IMR-90 (cell line): ENCODE data around the gene C10orf90. TPM values are rescaled to one million over a fixed set of nuclear protein-coding genes. Genes with fewer than 3 reads are reported as not detected.

Source experiments
- ATAC-seq: fragments of 200-7000 bp; cut with Tn5 transposase; 2 replicates; pipeline ENCODE4 v1.9.1; 2020; ENCODE audit warnings: low read depth, mild to moderate bottlenecking, moderate library complexity
- BruUV-seq: library from RNA; stranded (reverse); fragments of 400-500 nt; replicated peaks from 2 replicates; lab custom pipeline; 2021; lab: Mats Ljungman, UMichigan
- CTCF ChIA-PET: fragments of 300-600 bp; formaldehyde crosslinking; extraction: SDS; loops from one replicate; lab custom pipeline; 2021; ENCODE audit warnings: antibody characterized with exemption; lab: Yijun Ruan, JAX
- POLR2A ChIA-PET: fragments of 300-600 bp; sonication (Branson Sonifier 250); formaldehyde crosslinking; loops from one replicate; lab custom pipeline; 2022; ENCODE audit warnings: antibody characterized with exemption; ENCODE audit not compliant: unreplicated experiment; lab: Charles Lee
- DNase-seq: peaks from one replicate; pipeline ENCODE4 v3.0.0; 2013
- H2AFZ ChIP-seq: replicated peaks from 2 replicates; pipeline ENCODE3; 2013; ENCODE audit warnings: low read length, mild to moderate bottlenecking; ENCODE audit not compliant: poor library complexity
- H2AK5ac ChIP-seq: 2 replicates; pipeline ENCODE4 v1.6.1; 2013; ENCODE audit warnings: low read depth, low read length, inconsistent platforms
- H2AK9ac ChIP-seq: replicated peaks from 2 replicates; pipeline ENCODE3; 2013; ENCODE audit warnings: mild to moderate bottlenecking, low read depth, low read length, moderate library complexity; ENCODE audit not compliant: poor library complexity
- H2BK120ac ChIP-seq: 2 replicates; pipeline ENCODE4 v1.6.1; 2013; ENCODE audit warnings: low read depth, low read length, inconsistent platforms
- H2BK15ac ChIP-seq: 3 replicates; pipeline ENCODE4 v1.6.1; 2013; ENCODE audit warnings: low read depth, low read length, inconsistent platforms
- H2BK20ac ChIP-seq: 2 replicates; pipeline ENCODE4 v1.6.1; 2013; ENCODE audit warnings: low read depth, mild to moderate bottlenecking, inconsistent platforms, low read length, moderate library complexity
- H2BK5ac ChIP-seq: 2 replicates; pipeline ENCODE4 v1.6.1; 2013; ENCODE audit warnings: mild to moderate bottlenecking, low read depth, low read length, inconsistent platforms; ENCODE audit not compliant: poor library complexity, severe bottlenecking
- H3K14ac ChIP-seq: replicated peaks from 2 replicates; pipeline ENCODE4 v1.6.1; 2013; ENCODE audit warnings: low read depth, low read length, inconsistent platforms
- H3K18ac ChIP-seq: 2 replicates; pipeline ENCODE4 v1.6.1; 2013; ENCODE audit warnings: low read depth, low read length, control low read depth
- H3K23ac ChIP-seq: 2 replicates; pipeline ENCODE4 v1.6.1; 2013; ENCODE audit warnings: low read depth, low read length, inconsistent platforms
- H3K27ac ChIP-seq: 2 replicates; pipeline ENCODE4 v1.5.1; 2013; ENCODE audit warnings: mild to moderate bottlenecking, control low read depth, low read length; ENCODE audit not compliant: insufficient read depth
- H3K27me3 ChIP-seq: 2 replicates; pipeline ENCODE4 v1.6.1; 2013; ENCODE audit warnings: low read length; ENCODE audit not compliant: control insufficient read depth, insufficient read depth
- H3K36me3 ChIP-seq: 2 replicates; pipeline ENCODE4 v1.6.1; 2013; ENCODE audit warnings: low read length, mixed read lengths; ENCODE audit not compliant: control insufficient read depth, insufficient read depth
- H3K4ac ChIP-seq: 2 replicates; pipeline ENCODE4 v1.6.1; 2013; ENCODE audit warnings: low read depth, low read length, inconsistent platforms
- H3K4me1 ChIP-seq: 2 replicates; pipeline ENCODE4 v1.6.1; 2013; ENCODE audit warnings: low read length, mixed read lengths; ENCODE audit not compliant: control insufficient read depth, insufficient read depth
- H3K4me2 ChIP-seq: 2 replicates; pipeline ENCODE4 v1.6.1; 2013; ENCODE audit warnings: low read depth, mild to moderate bottlenecking, control low read depth, low read length, moderate library complexity
- H3K4me3 ChIP-seq: 2 replicates; pipeline ENCODE4 v1.5.1; 2013; ENCODE audit warnings: low read depth, mild to moderate bottlenecking, control low read depth, low read length, moderate library complexity; ENCODE audit not compliant: insufficient read depth
- H3K56ac ChIP-seq: 2 replicates; pipeline ENCODE4 v1.6.1; 2013; ENCODE audit warnings: low read length, inconsistent platforms; ENCODE audit not compliant: insufficient read depth; ENCODE audit errors: extremely low read depth
- H3K79me1 ChIP-seq, 2 experiments: 2 replicates each; pipeline ENCODE4 v1.6.1; 2013; ENCODE audit warnings: low read length in 2 of 2, inconsistent platforms in 1 of 2, low read depth in 1 of 2
- H3K9ac ChIP-seq: 2 replicates; pipeline ENCODE4 v1.6.1; 2013; ENCODE audit warnings: low read depth, low read length, control low read depth
- H3K9me1 ChIP-seq: 2 replicates; pipeline ENCODE4 v1.6.1; 2013; ENCODE audit warnings: low read length, inconsistent platforms; ENCODE audit not compliant: insufficient read depth
- H3K9me3 ChIP-seq: 2 replicates; pipeline ENCODE4 v1.6.1; 2013; ENCODE audit warnings: low read length; ENCODE audit not compliant: control insufficient read depth, insufficient read depth
- H4K20me1 ChIP-seq: 2 replicates; pipeline ENCODE4 v1.6.1; 2013; ENCODE audit warnings: low read length, inconsistent platforms; ENCODE audit not compliant: insufficient read depth
- H4K5ac ChIP-seq: 2 replicates; pipeline ENCODE4 v1.6.1; 2013; ENCODE audit warnings: mild to moderate bottlenecking, low read depth, low read length, control low read depth
- H4K8ac ChIP-seq, 2 experiments: 2 replicates each; pipeline ENCODE4 v1.6.1; 2013; ENCODE audit warnings: low read depth in 2 of 2, low read length in 2 of 2, control low read depth in 1 of 2, inconsistent platforms in 1 of 2
- H4K91ac ChIP-seq: 2 replicates; pipeline ENCODE4 v1.6.1; 2013; ENCODE audit warnings: low read depth, low read length, inconsistent platforms; ENCODE audit not compliant: insufficient read depth
- BHLHE40 ChIP-seq: fragments of 150-350 bp; IDR thresholded peaks from 2 replicates; pipeline ENCODE4 v1.6.1; 2016; ENCODE audit warnings: mild to moderate bottlenecking, low read depth, low read length
- CEBPB ChIP-seq: IDR thresholded peaks from 2 replicates; pipeline ENCODE4 v1.6.1; 2012; ENCODE audit warnings: low read depth, low read length, improper control_type of control experiment
- FOS ChIP-seq: fragments of 150-350 bp; IDR thresholded peaks from 2 replicates; pipeline ENCODE4 v1.6.1; 2016; ENCODE audit warnings: low read depth, low read length
- MXI1 ChIP-seq: IDR thresholded peaks from 2 replicates; pipeline ENCODE4 v1.6.1; 2012; ENCODE audit warnings: low read depth, mild to moderate bottlenecking, low read length, moderate library complexity, borderline replicate concordance
- POLR2A ChIP-seq: IDR thresholded peaks from 2 replicates; pipeline ENCODE4 v1.6.1; 2012; ENCODE audit warnings: mild to moderate bottlenecking, low read depth, low read length
- RAD21 ChIP-seq: IDR thresholded peaks from 2 replicates; pipeline ENCODE4 v1.6.1; 2012; ENCODE audit warnings: low read length, improper control_type of control experiment
- RFX5 ChIP-seq: IDR thresholded peaks from 2 replicates; pipeline ENCODE4 v1.8.0; 2012; ENCODE audit warnings: low read depth, mild to moderate bottlenecking, low read length, moderate library complexity
- SMC3 ChIP-seq: fragments of 150-350 bp; IDR thresholded peaks from 2 replicates; pipeline ENCODE4 v1.6.1; 2016; ENCODE audit warnings: low read depth, mild to moderate bottlenecking, antibody characterized with exemption, low read length, moderate library complexity
- WGBS, 2 experiments: methylation state at CpG; one replicate each; pipeline versions ENCODE4 v1.1.5 to v1.1.7; 2013; ENCODE audit warnings: missing lambda C conversion rate in 2 of 2; ENCODE audit not compliant: insufficient read length in 1 of 2; ENCODE audit errors: extremely low coverage in 2 of 2; 5-methylcytosine and 5-hydroxymethylcytosine counted together
- dilution Hi-C: fragments of 300-500 bp; cut with HindIII; formaldehyde crosslinking; loops from one replicate; pipeline ENCODE4 v1.14.3; 2018; ENCODE audit warnings: low sequenced_read_pairs; ENCODE audit not compliant: unreplicated experiment
- in situ Hi-C: fragments of 300-500 bp; cut with MboI; formaldehyde crosslinking; loops from 3 replicates; pipeline ENCODE4 v1.14.3; 2019; ENCODE audit warnings: low sequenced_read_pairs, inconsistent platforms, mixed read lengths
- intact Hi-C: fragments of 100-400 bp; cut with micrococcal nuclease; formaldehyde crosslinking; loops from 2 replicates; pipeline ENCODE4 v1.10.0; 2022
- polyA plus RNA-seq, 3 experiments: library from polyadenylated mRNA; depleted of rRNA; stranded (reverse); fragments of >200 nt; gene quantifications; 2 replicates each; pipeline ENCODE4 v1.2.3, GENCODE V29; 2012; ENCODE audit warnings: low replicate concordance in 1 of 3
- total RNA-seq: library from RNA; depleted of rRNA; stranded (reverse); fragments of >200 nt; gene quantifications from 2 replicates; pipeline ENCODE4 v1.2.3, GENCODE V29; 2012
- TF ChIP-seq, protein P1 (sequence below): fragments of 150-350 bp; IDR thresholded peaks from 2 replicates; pipeline ENCODE4 v1.6.1; 2016; ENCODE audit warnings: low read depth, mild to moderate bottlenecking, low read length, moderate library complexity, borderline replicate concordance
- TF ChIP-seq, protein P2 (sequence below): fragments of 150-350 bp; IDR thresholded peaks from 2 replicates; pipeline ENCODE4 v1.6.1; 2017; ENCODE audit warnings: mild to moderate bottlenecking, antibody characterized with exemption, low read length, low read depth
- TF ChIP-seq, protein P3 (sequence below): conservative IDR thresholded peaks from 2 replicates; pipeline ENCODE4 v1.5.1; 2012; ENCODE audit warnings: mild to moderate bottlenecking, low read depth, low read length, improper control_type of control experiment

C10orf90 gene
- total and polyA plus RNA-seq, 2 of the 4 experiments (the other 2 are of a cell fraction), result 0.05 to 0.18 TPM

DNA sequence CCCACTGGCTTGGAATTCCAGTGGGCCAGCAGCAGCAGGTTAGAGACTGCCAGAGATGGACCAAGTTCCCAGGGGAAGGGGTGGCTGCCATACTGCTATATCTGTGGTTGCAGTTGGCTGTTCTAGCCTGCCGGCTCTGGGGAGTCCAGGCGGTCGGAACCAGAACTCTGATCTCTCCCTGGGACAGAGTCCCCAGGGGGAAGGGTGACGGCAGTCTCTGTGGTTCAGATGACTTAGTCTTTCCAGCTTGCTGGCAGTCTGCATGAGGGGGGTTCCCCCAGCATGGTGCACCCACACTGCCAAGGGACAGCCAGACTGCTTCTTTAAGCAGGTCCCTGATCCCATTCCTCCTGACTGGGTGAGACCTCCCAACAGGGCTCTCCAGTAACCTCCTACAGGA lies 82.5 kb downstream of the C10orf90 start:
- Histone ChIP-seq H3K14ac (no peak overlapping the region), H3K23ac (no peak overlapping the region), H2BK120ac (no peak overlapping the region), H3K9me1 (no peaks in the 10 kb centered on the region), H3K79me1 (no peaks in the 10 kb centered on the region), H4K20me1 (no peaks in the 10 kb centered on the region), H3K56ac (no peak overlapping the region), H2BK20ac (no peak overlapping the region), H4K5ac (no peak overlapping the region), H3K4ac (no peak overlapping the region), H2BK15ac (no peak overlapping the region), H2AK9ac (no peak overlapping the region), H3K9ac (no peak overlapping the region), H3K4me1 (no peaks in the 10 kb centered on the region), H3K18ac (no peak overlapping the region), H2BK5ac (no peak overlapping the region), H3K27ac (no peak overlapping the region), H2AFZ (no peak overlapping the region), H3K36me3 (no peaks in the 10 kb centered on the region), H3K27me3 (peaks cover 1% of the 10 kb centered on the region; the same call in 1 of the 2 replicates), H3K9me3 (no peaks in the 10 kb centered on the region), H4K91ac (no peak overlapping the region), H4K8ac (no peak overlapping the region), H3K4me2 (no peak overlapping the region), H2AK5ac (no peak overlapping the region), H3K4me3 (no peak overlapping the region)
- ATAC-seq (no peak), DNase-seq (no peak)
- dilution Hi-C loops, result no loop called here
- BruUV-seq, result no TSS peak
- no peak for TF ChIP-seq MXI1
- no peak for TF ChIP-seq FOS
- no peak for TF ChIP-seq POLR2A
- TF ChIP-seq CEBPB, result no peak
- TF ChIP-seq, protein P1, sequence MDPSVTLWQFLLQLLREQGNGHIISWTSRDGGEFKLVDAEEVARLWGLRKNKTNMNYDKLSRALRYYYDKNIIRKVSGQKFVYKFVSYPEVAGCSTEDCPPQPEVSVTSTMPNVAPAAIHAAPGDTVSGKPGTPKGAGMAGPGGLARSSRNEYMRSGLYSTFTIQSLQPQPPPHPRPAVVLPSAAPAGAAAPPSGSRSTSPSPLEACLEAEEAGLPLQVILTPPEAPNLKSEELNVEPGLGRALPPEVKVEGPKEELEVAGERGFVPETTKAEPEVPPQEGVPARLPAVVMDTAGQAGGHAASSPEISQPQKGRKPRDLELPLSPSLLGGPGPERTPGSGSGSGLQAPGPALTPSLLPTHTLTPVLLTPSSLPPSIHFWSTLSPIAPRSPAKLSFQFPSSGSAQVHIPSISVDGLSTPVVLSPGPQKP, result no peak
- TF ChIP-seq, protein P2, sequence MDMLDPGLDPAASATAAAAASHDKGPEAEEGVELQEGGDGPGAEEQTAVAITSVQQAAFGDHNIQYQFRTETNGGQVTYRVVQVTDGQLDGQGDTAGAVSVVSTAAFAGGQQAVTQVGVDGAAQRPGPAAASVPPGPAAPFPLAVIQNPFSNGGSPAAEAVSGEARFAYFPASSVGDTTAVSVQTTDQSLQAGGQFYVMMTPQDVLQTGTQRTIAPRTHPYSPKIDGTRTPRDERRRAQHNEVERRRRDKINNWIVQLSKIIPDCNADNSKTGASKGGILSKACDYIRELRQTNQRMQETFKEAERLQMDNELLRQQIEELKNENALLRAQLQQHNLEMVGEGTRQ, result no peak
- TF ChIP-seq RFX5, result no peak
- TF ChIP-seq, protein P3, sequence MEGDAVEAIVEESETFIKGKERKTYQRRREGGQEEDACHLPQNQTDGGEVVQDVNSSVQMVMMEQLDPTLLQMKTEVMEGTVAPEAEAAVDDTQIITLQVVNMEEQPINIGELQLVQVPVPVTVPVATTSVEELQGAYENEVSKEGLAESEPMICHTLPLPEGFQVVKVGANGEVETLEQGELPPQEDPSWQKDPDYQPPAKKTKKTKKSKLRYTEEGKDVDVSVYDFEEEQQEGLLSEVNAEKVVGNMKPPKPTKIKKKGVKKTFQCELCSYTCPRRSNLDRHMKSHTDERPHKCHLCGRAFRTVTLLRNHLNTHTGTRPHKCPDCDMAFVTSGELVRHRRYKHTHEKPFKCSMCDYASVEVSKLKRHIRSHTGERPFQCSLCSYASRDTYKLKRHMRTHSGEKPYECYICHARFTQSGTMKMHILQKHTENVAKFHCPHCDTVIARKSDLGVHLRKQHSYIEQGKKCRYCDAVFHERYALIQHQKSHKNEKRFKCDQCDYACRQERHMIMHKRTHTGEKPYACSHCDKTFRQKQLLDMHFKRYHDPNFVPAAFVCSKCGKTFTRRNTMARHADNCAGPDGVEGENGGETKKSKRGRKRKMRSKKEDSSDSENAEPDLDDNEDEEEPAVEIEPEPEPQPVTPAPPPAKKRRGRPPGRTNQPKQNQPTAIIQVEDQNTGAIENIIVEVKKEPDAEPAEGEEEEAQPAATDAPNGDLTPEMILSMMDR, result no peak
- TF ChIP-seq RAD21, result no peak
- no peak for TF ChIP-seq SMC3
- TF ChIP-seq BHLHE40, result no peak
- intact Hi-C loops, result no loop called here
- 89% methylated on average over 3 of the region's 4 CpGs; no CpG with 5 or more reads in 1 of the 2 experiments for WGBS, 2 experiments
- POLR2A ChIA-PET, result no interaction called here
- CTCF ChIA-PET, result no interaction called here
- in situ Hi-C loops, result no loop called here
